Endothelial cell of umbilical vein (primary cell): ENCODE data around the gene CCDC27. TPM values are rescaled to one million over a fixed set of nuclear protein-coding genes. Genes with fewer than 3 reads are reported as not detected.

Experiments used
- BruUV-seq: library from RNA; stranded (reverse); fragments of 400-500 nt; replicated peaks from 2 replicates; lab custom pipeline; 2021; lab: Mats Ljungman, UMichigan
- CTCF ChIA-PET: fragments of 300-600, 350-600 bp; sonication (Branson Sonifier 250); formaldehyde crosslinking; loops from one replicate; lab custom pipeline; 2021; ENCODE audit warnings: antibody characterized with exemption, inconsistent platforms; lab: Charles Lee
- POLR2A ChIA-PET: fragments of 300-600, 350-600 bp; sonication (Branson Sonifier 250); formaldehyde crosslinking; loops from one replicate; lab custom pipeline; 2021; ENCODE audit warnings: antibody characterized with exemption, inconsistent platforms; lab: Charles Lee
- DNase-seq: peaks from one replicate; pipeline ENCODE4 v3.0.0-alpha.2; 2011; ENCODE audit warnings: low read depth, low spot score
- FAIRE-seq: peaks from 2 replicates; lab custom pipeline; 2011; peaks lifted over from hg19 to GRCh38; lab: Jason Lieb, UNC
- H2AFZ ChIP-seq: 2 replicates; pipeline ENCODE4 v1.6.0; 2012; ENCODE audit warnings: low read depth, low read length, control low read depth, inconsistent platforms
- H3K27ac ChIP-seq: 2 replicates; pipeline ENCODE4 v1.5.1; 2011; ENCODE audit warnings: low read depth, mild to moderate bottlenecking, control low read depth, low read length, moderate library complexity; ENCODE audit not compliant: insufficient read depth
- H3K27me3 ChIP-seq, 2 experiments: 2 replicates each; pipeline versions ENCODE4 v1.6.0 to v1.6.1; 2011; ENCODE audit warnings: low read length in 2 of 2, mixed read lengths in 1 of 2; ENCODE audit not compliant: control insufficient read depth in 2 of 2, insufficient read depth in 2 of 2
- H3K36me3 ChIP-seq, 2 experiments: 2 replicates in 1 of 2; 3 replicates in 1 of 2; pipeline ENCODE4 v1.5.1; 2011; ENCODE audit warnings: low read length in 2 of 2, mild to moderate bottlenecking in 1 of 2, moderate library complexity in 1 of 2; ENCODE audit not compliant: control insufficient read depth in 2 of 2, insufficient read depth in 2 of 2; ENCODE audit errors: extremely low read depth in 1 of 2
- H3K4me1 ChIP-seq: 3 replicates; pipeline ENCODE4 v1.5.1; 2011; ENCODE audit warnings: mild to moderate bottlenecking, low read length; ENCODE audit not compliant: control insufficient read depth, insufficient read depth; ENCODE audit errors: extremely low read depth
- H3K4me2 ChIP-seq: 2 replicates; pipeline ENCODE4 v1.6.1; 2011; ENCODE audit warnings: low read length, control low read depth, mixed read lengths; ENCODE audit not compliant: insufficient read depth
- H3K4me3 ChIP-seq, 3 experiments: fragments of 200-600 bp in 1 of 3; sonication (generic), shearing (Covaris generic) in 1 of 3; replicated peaks in 1 of 3; 2 replicates each; pipeline ENCODE4 v1.5.1; 2011 to 2016; ENCODE audit warnings: control low read depth in 3 of 3, low read length in 3 of 3, mild to moderate bottlenecking in 2 of 3, inconsistent platforms in 1 of 3, low read depth in 1 of 3, moderate library complexity in 1 of 3; ENCODE audit not compliant: insufficient read depth in 1 of 3
- H3K79me2 ChIP-seq: 2 replicates; pipeline ENCODE4 v1.6.0; 2012; ENCODE audit warnings: low read length, inconsistent platforms; ENCODE audit not compliant: control insufficient read depth, insufficient read depth
- H3K9ac ChIP-seq: replicated peaks from 2 replicates; pipeline ENCODE3; 2011; ENCODE audit warnings: low read length, control low read depth; ENCODE audit not compliant: insufficient read depth; ENCODE audit errors: extremely low read depth
- H3K9me1 ChIP-seq: replicated peaks from 3 replicates; pipeline ENCODE4 v1.6.0; 2011; ENCODE audit warnings: mild to moderate bottlenecking, low read length; ENCODE audit not compliant: control insufficient read depth, insufficient read depth; ENCODE audit errors: extremely low read depth
- H3K9me3 ChIP-seq: replicated peaks from 2 replicates; pipeline ENCODE4 v1.5.1; 2012; ENCODE audit warnings: low read length, inconsistent platforms; ENCODE audit not compliant: control insufficient read depth, insufficient read depth
- H4K20me1 ChIP-seq: replicated peaks from 2 replicates; pipeline ENCODE3; 2011; ENCODE audit warnings: mild to moderate bottlenecking, low read length; ENCODE audit not compliant: control insufficient read depth, insufficient read depth; ENCODE audit errors: extremely low read depth
- CTCF ChIP-seq, 2 donors: IDR thresholded peaks; 1 replicate in 1 of 2; 2 replicates in 1 of 2; pipeline ENCODE4 v1.5.1; 2011; ENCODE audit warnings: low read length in 2 of 2, mild to moderate bottlenecking in 2 of 2, moderate library complexity in 2 of 2, control low read depth in 1 of 2, inconsistent platforms in 1 of 2, low read depth in 1 of 2; ENCODE audit not compliant: insufficient read depth in 1 of 2; ENCODE audit errors: extremely low read depth in 1 of 2
- EZH2 ChIP-seq: IDR thresholded peaks from 2 replicates; pipeline ENCODE4 v1.6.1; 2012; ENCODE audit warnings: borderline replicate concordance, low read depth, mild to moderate bottlenecking, moderate library complexity, low read length, inconsistent platforms; ENCODE audit not compliant: severe bottlenecking
- FOS ChIP-seq: IDR thresholded peaks from 2 replicates; pipeline ENCODE4 v1.6.1; 2011; ENCODE audit warnings: mild to moderate bottlenecking, low read length, moderate library complexity, borderline replicate concordance; ENCODE audit not compliant: insufficient read depth
- GATA2 ChIP-seq: IDR thresholded peaks from 2 replicates; pipeline ENCODE4 v1.7.0; 2011; ENCODE audit warnings: low read depth, mild to moderate bottlenecking, moderate library complexity, mixed read lengths, low read length; ENCODE audit not compliant: insufficient read length, insufficient read depth
- JUN ChIP-seq: IDR thresholded peaks from 2 replicates; pipeline ENCODE4 v1.6.1; 2011; ENCODE audit warnings: borderline replicate concordance, low read depth; ENCODE audit not compliant: insufficient read length, insufficient read depth
- MAX ChIP-seq: IDR thresholded peaks from 2 replicates; pipeline ENCODE4 v1.6.1; 2011; ENCODE audit not compliant: insufficient read depth, insufficient read length
- MYC ChIP-seq: IDR thresholded peaks from one replicate; pipeline ENCODE4 v1.6.1; 2011; ENCODE audit warnings: mild to moderate bottlenecking, low read depth, low read length
- POLR2A ChIP-seq: IDR thresholded peaks from 2 replicates; pipeline ENCODE4 v1.6.1; 2012; ENCODE audit warnings: low read depth, mild to moderate bottlenecking, control low read depth, low read length
- POLR2AphosphoS5 ChIP-seq: IDR thresholded peaks from 2 replicates; pipeline ENCODE4 v1.6.1; 2012; ENCODE audit warnings: low read depth, mild to moderate bottlenecking, control low read depth, low read length, moderate library complexity; ENCODE audit not compliant: insufficient read depth
- dilution Hi-C: fragments of 300-500 bp; cut with MboI; formaldehyde crosslinking; loops from one replicate; pipeline ENCODE4 v1.15.0; 2019; ENCODE audit warnings: low sequenced_read_pairs; ENCODE audit not compliant: extremely low pct_ligation_motif_present
- intact Hi-C: fragments of 100-400 bp; cut with micrococcal nuclease; formaldehyde crosslinking; loops from one replicate; pipeline ENCODE4 v1.10.0; 2022
- polyA plus RNA-seq, 4 experiments: library from polyadenylated mRNA; depleted of rRNA in 3 of 4; stranded (reverse) in 3 of 4; unstranded in 1 of 4; fragments of >200 nt; gene quantifications; 2 replicates each; pipeline versions ENCODE4 v1.2.1 to v1.2.3, GENCODE V29; 2011 to 2012; ENCODE audit warnings: missing spikeins in 1 of 4
- total RNA-seq: library from RNA; stranded (reverse); gene quantifications from 2 replicates; pipeline ENCODE4 v1.2.3, GENCODE V29; 2021

Gene CCDC27
- total and polyA plus RNA-seq, 2 donors (not counting 3 experiments of a cell fraction or from before 2014, with no cell fraction given) = not detected

GRCh38 chr1:3817138-3817740, 65.0 kb downstream of the CCDC27 start:
- FAIRE-seq (no peak), DNase-seq (no peak)
- H3K4me2 ChIP-seq = no peak overlapping the region
- no peak overlapping the region for H2AFZ ChIP-seq
- TF ChIP-seq POLR2A = no peak
- TF ChIP-seq POLR2AphosphoS5 = no peak
- no peak for TF ChIP-seq MAX
- no peak for TF ChIP-seq EZH2
- TF ChIP-seq JUN = no peak
- TF ChIP-seq CTCF (IDR thresholded peaks at IDR 0.05; ENCODE audit: extremely low read depth in 1 of 2, insufficient read depth in 1 of 2, low read depth in 1 of 2, low read length in 2 of 2) = no peak
- TF ChIP-seq MYC = no peak
- TF ChIP-seq FOS = no peak
- no peak for TF ChIP-seq GATA2
- no peak overlapping the region for H3K4me3 ChIP-seq
- H3K9me3 ChIP-seq = no peaks in the 10 kb centered on the region
- no peak overlapping the region for H3K27ac ChIP-seq
- H3K4me1 ChIP-seq = no peaks in the 10 kb centered on the region
- POLR2A ChIA-PET = no interaction called here
- dilution Hi-C loops = no loop called here
- CTCF ChIA-PET = no interaction called here
- H3K79me2 ChIP-seq = no peaks in the 10 kb centered on the region
- H3K9ac ChIP-seq = no peak overlapping the region
- H3K9me1 ChIP-seq = no peaks in the 10 kb centered on the region
- no peaks in the 10 kb centered on the region for H4K20me1 ChIP-seq
- BruUV-seq = no TSS peak
- intact Hi-C loops = no loop called here
- H3K27me3 ChIP-seq = no peaks in the 10 kb centered on the region
- peaks cover 0 to 3% of the 10 kb centered on the region in 2 experiments for H3K36me3 ChIP-seq
